ENCODE results near the gene SMIM11. TPM values are rescaled to one million over a fixed set of nuclear protein-coding genes. Genes with fewer than 3 reads are reported as not detected.

The SMIM11 gene
- total and polyA plus RNA-seq, 2 experiments from 2014 or later = 3.5 to 8.9 TPM

DNA sequence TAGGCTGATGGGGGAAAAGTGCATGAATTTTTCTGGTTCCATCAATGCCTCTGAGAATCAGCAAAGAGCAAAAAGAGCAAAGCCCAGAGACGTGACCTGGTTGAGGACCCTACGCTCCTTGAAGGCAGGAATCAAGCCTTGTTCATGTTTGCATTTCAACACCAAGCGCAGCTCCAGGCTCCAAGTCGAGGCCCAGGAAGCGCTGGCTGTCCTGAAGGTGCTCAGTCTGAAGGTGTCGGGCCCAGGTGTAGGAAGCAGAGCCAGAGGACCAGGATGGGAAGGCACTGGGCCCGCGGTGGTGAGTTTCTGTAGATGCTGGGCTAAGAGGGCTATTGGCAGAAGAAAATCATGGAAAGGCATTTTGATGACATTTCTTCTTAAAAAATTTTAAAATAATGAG lies 37.1 kb upstream of the SMIM11 start:
- no peak for TF ChIP-seq NANOG (IDR thresholded peaks at IDR 0.05; ENCODE audit: borderline replicate concordance)
- TF ChIP-seq STAT1 (IDR thresholded peaks at IDR 0.05; ENCODE audit: unreplicated experiment) = no peak
- no peak for TF ChIP-seq CTCF (conservative IDR thresholded peaks at IDR 0.05; ENCODE audit: low read depth in 2 of 2)
- no peak for TF ChIP-seq CREB1 (CRISPR knock-in tag; IDR thresholded peaks at IDR 0.05; ENCODE audit: low read depth)
- TF ChIP-seq ZNF462 (CRISPR knock-in tag; IDR thresholded peaks at IDR 0.05) = no peak
- TF ChIP-seq REST (IDR thresholded peaks at IDR 0.05; ENCODE audit: unreplicated experiment) = no peak
- TF ChIP-seq ETS1 (IDR thresholded peaks at IDR 0.05) = no peak
- TF ChIP-seq EZH2phosphoT487 (IDR thresholded peaks at IDR 0.05; ENCODE audit: unreplicated experiment) = no peak
- TF ChIP-seq ZNF331 (CRISPR knock-in tag; IDR thresholded peaks at IDR 0.05; ENCODE audit: low read depth) = no peak
- TF ChIP-seq POLR2AphosphoS5 (IDR thresholded peaks at IDR 0.05; ENCODE audit: low read depth) = no peak
- TF ChIP-seq ZNF114 (CRISPR knock-in tag; IDR thresholded peaks at IDR 0.05) = no peak
- TF ChIP-seq JUNB (IDR thresholded peaks at IDR 0.05; ENCODE audit: unreplicated experiment) = no peak
- no peak for ATAC-seq
- no peaks in the 10 kb centered on the region for H4K20me1 ChIP-seq (replicated peaks; ENCODE audit: insufficient read depth)
- no peak overlapping the region for H3K4me2 ChIP-seq
- no peaks in the 10 kb centered on the region for H3K4me1 ChIP-seq (ENCODE audit: insufficient read depth)
- H3K27me3 ChIP-seq (ENCODE audit: insufficient read depth) = no peaks in the 10 kb centered on the region
- H3K27ac ChIP-seq (ENCODE audit: low read depth) = no peak overlapping the region
- H3K36me3 Mint-ChIP-seq (ENCODE audit: low read depth) = no peaks in the 10 kb centered on the region
- H3K27me3 Mint-ChIP-seq (ENCODE audit: insufficient read depth, low read depth, poor library complexity) = peaks cover 12% of the 10 kb centered on the region
- no peak for DNase-seq (ENCODE audit: low spot score)
- no peak overlapping the region for H3K4me3 ChIP-seq
- no peak overlapping the region for H3K27ac Mint-ChIP-seq
- no peaks in the 10 kb centered on the region for H3K9me3 Mint-ChIP-seq
- H3K4me3 Mint-ChIP-seq = no peak overlapping the region
- peaks cover 2% of the 10 kb centered on the region; the same call in 2 of the 3 replicates for H3K4me1 Mint-ChIP-seq
- no peaks in the 10 kb centered on the region for H3K79me2 ChIP-seq (replicated peaks; ENCODE audit: insufficient read depth)
- H3K9me2 ChIP-seq (ENCODE audit: insufficient read depth) = no peaks in the 10 kb centered on the region
- no peak overlapping the region; the same call in 1 of the 2 replicates for H2AFZ ChIP-seq
- H3F3A ChIP-seq (replicated peaks; ENCODE audit: low read depth) = no peaks in the 10 kb centered on the region
- no peaks in the 10 kb centered on the region for H3K36me3 ChIP-seq (ENCODE audit: insufficient read depth)
